A549 (cell line): ENCODE data around the gene TPSB2.
"Not testable (repeated sequence)": the region's sequence is repeated elsewhere in the genome, so short reads cannot be mapped to it uniquely, and the experiment has no call there.

ENCODE experiments used
- BHLHE40 ChIP-seq: IDR thresholded peaks from 2 replicates; pipeline ENCODE4 v1.6.1; 2012; ENCODE audit warnings: low read depth, low read length, inconsistent platforms
- CBX2 ChIP-seq: fragments of 200-600 bp; sonication (generic); IDR thresholded peaks from 2 replicates; pipeline ENCODE4 v1.6.1; 2016; ENCODE audit warnings: low read depth, mild to moderate bottlenecking, borderline replicate concordance
- CHD4 ChIP-seq: fragments of 200-600 bp; sonication (generic); IDR thresholded peaks from 2 replicates; pipeline ENCODE4 v1.6.1; 2016; ENCODE audit warnings: antibody characterized with exemption, mild to moderate bottlenecking, borderline replicate concordance
- CTCF ChIP-seq: fragments of >200 bp; sonication (Bioruptor Twin); formaldehyde crosslinking; IDR thresholded peaks from 3 replicates; pipeline ENCODE4 v1.5.1; 2016
- EP300 ChIP-seq, 2 experiments: fragments of >200 bp; sonication (Bioruptor Twin); formaldehyde crosslinking; IDR thresholded peaks; 2 replicates in 1 of 2; 3 replicates in 1 of 2; pipeline ENCODE4 v1.6.1; 2016 to 2017
- GATA3 ChIP-seq: IDR thresholded peaks from 2 replicates; pipeline ENCODE4 v1.6.1; 2012; ENCODE audit warnings: borderline replicate concordance
- HDAC2 ChIP-seq: fragments of 200-600 bp; sonication (generic); IDR thresholded peaks from 2 replicates; pipeline ENCODE4 v1.6.1; 2016
- MAZ ChIP-seq: fragments of 150-350 bp; IDR thresholded peaks from 2 replicates; pipeline ENCODE4 v1.6.1; 2014; ENCODE audit warnings: antibody characterized with exemption, low read depth, low read length, borderline replicate concordance
- PBX3 ChIP-seq: IDR thresholded peaks from 2 replicates; pipeline ENCODE4 v1.6.1; 2012
- POLR2A ChIP-seq: IDR thresholded peaks from 2 replicates; pipeline ENCODE4 v1.6.1; 2012; ENCODE audit warnings: mild to moderate bottlenecking, low read length
- REST ChIP-seq: fragments of 200-600 bp; sonication (generic); IDR thresholded peaks from 2 replicates; pipeline ENCODE4 v1.6.1; 2016; ENCODE audit warnings: antibody characterized with exemption, mild to moderate bottlenecking, moderate library complexity
- SMC3 ChIP-seq: fragments of >200 bp; sonication (Bioruptor Twin); formaldehyde crosslinking; IDR thresholded peaks from 3 replicates; pipeline ENCODE4 v1.6.1; 2018; ENCODE audit warnings: inconsistent platforms
- USF2 ChIP-seq: fragments of 450-650 bp; IDR thresholded peaks from 2 replicates; pipeline ENCODE4 v1.6.1; 2014; ENCODE audit warnings: antibody characterized with exemption

- TF ChIP-seq CBX2; CTCF; CHD4; POLR2A; BHLHE40; MAZ; GATA3; HDAC2; EP300 (IDR thresholded peaks at IDR 0.05); SMC3; REST; USF2; PBX3: not testable (repeated sequence)
These were observed 3.3 kb downstream of the TPSB2 start for GRCh38 chr16:1226692-1227091.
